Activated effector memory CD4-positive, alpha-beta T cell treated with anti-CD3 and anti-CD28 coated beads, Interleukin-2, amount 50 U/mL, for 16 hours (primary cell): ENCODE results near the gene LMX1A.

Experiments used
- DNase-seq: peaks from one replicate; pipeline ENCODE4 v3.0.0-alpha.2; 2020

The LMX1A gene

GRCh38 chr1:165212229-165212628, 144.3 kb downstream of the LMX1A start:
- DNase-seq: no peak

GRCh38 chr1:165207853-165208515, 148.5 kb downstream of the LMX1A start:
- DNase-seq: no peak

GRCh38 chr1:165205145-165205544, 151.4 kb downstream of the LMX1A start:
- DNase-seq: no peak

GRCh38 chr1:165204548-165204947, 152.0 kb downstream of the LMX1A start:
- DNase-seq: no peak

GRCh38 chr1:165191087-165191486, 165.4 kb downstream of the LMX1A start:
- no peak for DNase-seq

GRCh38 chr1:165189913-165190312, 166.6 kb downstream of the LMX1A start:
- DNase-seq: no peak

- no peak for DNase-seq
Measured at GRCh38 chr1:165189011-165189410, 167.5 kb downstream of the LMX1A start.

- no peak for DNase-seq
Measured at GRCh38 chr1:165187031-165188009, 169.2 kb downstream of the LMX1A start.

- no peak for DNase-seq
Measured at GRCh38 chr1:165185161-165185889, 171.2 kb downstream of the LMX1A start.

- DNase-seq: no peak
Measured at GRCh38 chr1:165182975-165183374, 173.5 kb downstream of the LMX1A start.

- no peak for DNase-seq
Measured at GRCh38 chr1:165179306-165179705, 177.2 kb downstream of the LMX1A start.

- no peak for DNase-seq
Measured at GRCh38 chr1:165174491-165174890, 182.0 kb downstream of the LMX1A start.

- no peak for DNase-seq
Measured at GRCh38 chr1:165173818-165174217, 182.7 kb downstream of the LMX1A start.

GRCh38 chr1:165173409-165173808, 183.1 kb downstream of the LMX1A start:
- DNase-seq: no peak

- no peak for DNase-seq
Measured at GRCh38 chr1:165172666-165173065, 183.8 kb downstream of the LMX1A start.

- DNase-seq: no peak
Measured at GRCh38 chr1:165169729-165170128, 186.8 kb downstream of the LMX1A start.

- DNase-seq: no peak
Measured at GRCh38 chr1:165169028-165169427, 187.5 kb downstream of the LMX1A start.

- no peak for DNase-seq
Measured at GRCh38 chr1:165168467-165168866, 188.0 kb downstream of the LMX1A start.

- no peak for DNase-seq
Measured at GRCh38 chr1:165162671-165163241, 193.8 kb downstream of the LMX1A start.

- no peak for DNase-seq
Measured at GRCh38 chr1:165161130-165161529, 195.4 kb downstream of the LMX1A start.

- no peak for DNase-seq
Measured at GRCh38 chr1:165153182-165153581, 203.3 kb downstream of the LMX1A start.

- no peak for DNase-seq
Measured at GRCh38 chr1:165152727-165153126, 203.8 kb downstream of the LMX1A start.

- no peak for DNase-seq
Measured at GRCh38 chr1:165152109-165152508, 204.4 kb downstream of the LMX1A start.
